AG04450 (cell line): ENCODE measurements around the gene LPIN3. TPM values are rescaled to one million over a fixed set of nuclear protein-coding genes. Genes with fewer than 3 reads are reported as not detected.

Experiments
- CTCF ChIA-PET: fragments of 300-600, 350-600 bp; formaldehyde crosslinking; extraction: SDS; loops from one replicate; lab custom pipeline; 2022; ENCODE audit warnings: antibody characterized with exemption, inconsistent platforms; lab: Charles Lee
- POLR2A ChIA-PET: fragments of 350-600 bp; formaldehyde crosslinking; extraction: SDS; loops from one replicate; lab custom pipeline; 2021; ENCODE audit warnings: antibody characterized with exemption, inconsistent platforms; lab: Yijun Ruan, JAX
- DNase-seq: peaks from one replicate; pipeline ENCODE4 v3.0.0-alpha.2; 2011; ENCODE audit warnings: low read depth, low spot score
- H3K27ac ChIP-seq: one replicate; pipeline ENCODE4 v1.5.1; 2012; ENCODE audit warnings: low read depth, low read length, control low read depth
- H3K27me3 ChIP-seq: one replicate; pipeline ENCODE4 v1.6.0; 2012; ENCODE audit warnings: low read length; ENCODE audit not compliant: control insufficient read depth, insufficient read depth
- H3K4me3 ChIP-seq: 2 replicates; pipeline ENCODE4 v1.5.1; 2011; ENCODE audit warnings: mild to moderate bottlenecking, low read depth, low read length, control low read depth
- H3K9me3 ChIP-seq: 2 replicates; pipeline ENCODE4 v1.5.1; 2012; ENCODE audit warnings: low read length; ENCODE audit not compliant: control insufficient read depth, insufficient read depth
- CTCF ChIP-seq: IDR thresholded peaks from 2 replicates; pipeline ENCODE4 v1.5.1; 2011; ENCODE audit warnings: low read depth, low read length, control low read depth, inconsistent platforms
- polyA plus RNA-seq: library from polyadenylated mRNA; depleted of rRNA; stranded (reverse); fragments of >200 nt; gene quantifications from 2 replicates; pipeline ENCODE4 v1.2.3, GENCODE V29; 2011

LPIN3 gene
- polyA plus RNA-seq, 1 experiment: 1.2 TPM

- TF ChIP-seq CTCF: no peak
- Histone ChIP-seq H3K9me3 (peaks cover 11% of the 10 kb centered on the region), H3K4me3 (no peak overlapping the region), H3K27me3 (peaks cover 50% of the 10 kb centered on the region), H3K27ac (no peak overlapping the region)
- no peak for DNase-seq
- ChIA-PET CTCF (interaction anchor here (1.4 kb wide), 1 partner anchor 194 kb away, joined by 3 read pairs; no protein-coding TSS in a partner anchor), POLR2A (no interaction called here)
Observed at GRCh38 chr20:41367393-41367695, 26.7 kb downstream of the LPIN3 start.

- POLR2A ChIA-PET: no interaction called here
- no peak for DNase-seq
Observed at GRCh38 chr20:41367956-41368355, 27.3 kb downstream of the LPIN3 start.

GRCh38 chr20:41369673-41370072 lies 29.1 kb downstream of the LPIN3 start:
- peaks cover 47% of the 10 kb centered on the region for H3K27me3 ChIP-seq
- H3K9me3 ChIP-seq: peaks cover 12% of the 10 kb centered on the region
- no peak overlapping the region for H3K4me3 ChIP-seq
- TF ChIP-seq CTCF: no peak
- no peak for DNase-seq
- no peak overlapping the region for H3K27ac ChIP-seq
- POLR2A ChIA-PET: no interaction called here
- CTCF ChIA-PET: interaction anchor here (1.2 to 1.4 kb wide), 2 partner anchors 41 to 197 kb away, joined by 3 to 5 read pairs; no protein-coding TSS in a partner anchor

More at GRCh38 chr20:41367956-41368355, 27.3 kb downstream of the LPIN3 start:
- H3K9me3 ChIP-seq: peaks cover 11% of the 10 kb centered on the region
- H3K27ac ChIP-seq: no peak overlapping the region
- no peak for TF ChIP-seq CTCF
- H3K4me3 ChIP-seq: no peak overlapping the region
- CTCF ChIA-PET: interaction anchor here (0.6 to 1.4 kb wide), 2 partner anchors 11 to 195 kb away, joined by 3 to 5 read pairs; no protein-coding TSS in a partner anchor
- peaks cover 50% of the 10 kb centered on the region for H3K27me3 ChIP-seq

DNA sequence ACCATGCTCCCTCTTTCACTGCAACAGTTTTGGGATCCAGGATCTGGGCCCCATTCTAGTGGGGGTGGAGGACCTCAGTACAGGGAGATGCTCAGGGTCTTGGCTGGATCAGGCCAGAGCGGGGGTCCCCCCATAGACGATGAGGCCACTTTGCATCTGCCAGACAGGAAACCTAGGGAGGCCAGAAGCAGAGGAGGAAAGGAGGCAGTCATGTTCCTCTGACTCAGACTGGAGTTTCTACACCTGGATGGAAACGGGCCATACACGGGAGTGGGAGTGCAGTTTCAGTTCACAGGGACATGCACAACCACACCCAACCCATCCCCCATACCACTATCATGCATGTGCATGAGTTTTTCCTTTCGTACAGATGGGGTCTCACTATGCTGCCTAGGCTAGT lies 29.6 kb downstream of the LPIN3 start:
- Histone ChIP-seq H3K27ac (no peak overlapping the region), H3K4me3 (no peak overlapping the region), H3K27me3 (peaks cover 44% of the 10 kb centered on the region), H3K9me3 (peaks cover 12% of the 10 kb centered on the region)
- ChIA-PET CTCF (interaction anchor here (1.4 kb wide), 1 partner anchor 197 kb away, joined by 5 read pairs; no protein-coding TSS in a partner anchor), POLR2A (interaction anchor here (0.7 kb wide), 2 partner anchors 11 to 71 kb away, joined by 3 to 4 read pairs; no protein-coding TSS in a partner anchor)
- no peak for DNase-seq
- no peak for TF ChIP-seq CTCF

- ChIA-PET POLR2A (interaction anchor here (0.7 kb wide), 1 partner anchor 42 kb away, joined by 3 read pairs; no protein-coding TSS in a partner anchor), CTCF (interaction anchor here (0.9 to 1.1 kb wide), 2 partner anchors 31 to 40 kb away, joined by 3 to 4 read pairs; partner anchors contain the start of gene LPIN3)
- Histone ChIP-seq H3K9me3 (peaks cover 12% of the 10 kb centered on the region), H3K4me3 (no peak overlapping the region), H3K27me3 (peaks cover 47% of the 10 kb centered on the region), H3K27ac (no peak overlapping the region)
- TF ChIP-seq CTCF: no peak
- DNase-seq: no peak
Observed at GRCh38 chr20:41371371-41371770, 30.8 kb downstream of the LPIN3 start.
